K562 (cell line): Measurements from ENCODE around the gene SLC22A16. TPM values are rescaled to one million over a fixed set of nuclear protein-coding genes. Genes with fewer than 3 reads are reported as not detected.

Source experiments
- ATAC-seq: fragments of 200-7000 bp; cut with Tn5 transposase; 3 replicates; pipeline ENCODE4 v1.9.1; 2020; ENCODE audit warnings: moderate library complexity
- BruUV-seq: library from RNA; stranded (reverse); fragments of 400-500 nt; replicated peaks from 2 replicates; lab custom pipeline; 2021; lab: Mats Ljungman, UMichigan
- CTCF ChIA-PET: fragments of 300-600 bp; formaldehyde crosslinking; extraction: SDS; loops from one replicate; lab custom pipeline; 2021; ENCODE audit warnings: low intra/inter-chr PET ratio; lab: Yijun Ruan, JAX
- POLR2A ChIA-PET: fragments of 300-600, 350-650 bp; sonication (Branson Sonifier 250); formaldehyde crosslinking; extraction: SDS; loops from one replicate; lab custom pipeline; 2021; ENCODE audit warnings: antibody characterized with exemption, inconsistent platforms; lab: Yijun Ruan, JAX
- DNase-seq, 4 experiments: peaks; one replicate each; pipeline versions ENCODE4 v3.0.0 to v3.0.0-alpha.2; 2011 to 2018; ENCODE audit warnings: low spot score in 3 of 4, mixed read lengths in 3 of 4; ENCODE audit errors: extremely low read depth in 1 of 4
- FAIRE-seq: peaks from 2 replicates; lab custom pipeline; 2011; peaks lifted over from hg19 to GRCh38; lab: Jason Lieb, UNC
- H2AFZ ChIP-seq: 2 replicates; pipeline ENCODE4 v1.6.0; 2011; ENCODE audit warnings: low read depth, low read length, control low read depth, inconsistent platforms
- H3K27ac ChIP-seq: fragments of 200-600 bp; 3 replicates; pipeline ENCODE4 v1.8.0; 2011; ENCODE audit warnings: low read depth, mild to moderate bottlenecking, control low read depth, inconsistent platforms, low read length, moderate library complexity, mixed read lengths; ENCODE audit errors: extremely low read depth
- H3K27me3 ChIP-seq, 2 experiments: fragments of 300-600 bp in 1 of 2; 2 replicates in 1 of 2; 3 replicates in 1 of 2; pipeline versions ENCODE4 v1.6.0 to v1.8.0; 2011; ENCODE audit warnings: inconsistent platforms in 2 of 2, low read length in 2 of 2, mild to moderate bottlenecking in 1 of 2, mixed read lengths in 1 of 2, moderate library complexity in 1 of 2; ENCODE audit not compliant: control insufficient read depth in 2 of 2, insufficient read depth in 2 of 2
- H3K36me3 ChIP-seq: fragments of 300-600 bp; 3 replicates; pipeline ENCODE4 v1.8.0; 2011; ENCODE audit warnings: mild to moderate bottlenecking, low read length, inconsistent platforms; ENCODE audit not compliant: control insufficient read depth, insufficient read depth
- H3K4me1 ChIP-seq, 2 experiments: fragments of 200-600 bp in 1 of 2; replicated peaks in 1 of 2; 2 replicates in 1 of 2; 3 replicates in 1 of 2; pipeline versions ENCODE4 v1.5.1 to v1.8.0; 2011; ENCODE audit warnings: inconsistent platforms in 2 of 2, low read length in 2 of 2, mild to moderate bottlenecking in 1 of 2, mixed read lengths in 1 of 2, moderate library complexity in 1 of 2; ENCODE audit not compliant: control insufficient read depth in 2 of 2, insufficient read depth in 2 of 2
- H3K4me2 ChIP-seq: 2 replicates; pipeline ENCODE4 v1.6.1; 2011; ENCODE audit warnings: low read length, control low read depth, inconsistent platforms, mixed read lengths; ENCODE audit not compliant: insufficient read depth
- H3K4me3 ChIP-seq: fragments of 200-600 bp; sonication (generic), shearing (Covaris generic); 2 replicates; pipeline ENCODE4 v1.5.1; 2016; ENCODE audit warnings: control low read depth, inconsistent platforms
- H3K79me2 ChIP-seq: fragments of 200-600 bp; 3 replicates; pipeline ENCODE4 v1.8.0; 2011; ENCODE audit warnings: low read length, inconsistent platforms; ENCODE audit not compliant: control insufficient read depth, insufficient read depth
- H3K9ac ChIP-seq, 2 experiments: 2 replicates each; pipeline versions ENCODE4 v1.6.0 to v1.6.1; 2011; ENCODE audit warnings: low read depth in 2 of 2, low read length in 2 of 2, control low read depth in 1 of 2, inconsistent platforms in 1 of 2, mild to moderate bottlenecking in 1 of 2, mixed read lengths in 1 of 2; ENCODE audit not compliant: insufficient read depth in 1 of 2
- H3K9me1 ChIP-seq: one replicate; pipeline ENCODE4 v1.6.0; 2011; ENCODE audit warnings: inconsistent platforms, mild to moderate bottlenecking, low read length, moderate library complexity; ENCODE audit not compliant: control insufficient read depth, insufficient read depth
- H3K9me3 ChIP-seq: replicated peaks from 2 replicates; pipeline ENCODE4 v1.5.1; 2011; ENCODE audit warnings: low read depth, low read length, inconsistent platforms; ENCODE audit not compliant: control insufficient read depth, insufficient read depth
- H4K20me1 ChIP-seq: replicated peaks from 2 replicates; pipeline ENCODE4 v1.6.1; 2011; ENCODE audit warnings: low read length, inconsistent platforms, mixed read lengths; ENCODE audit not compliant: control insufficient read depth, insufficient read depth
- NCOA1 ChIP-seq: fragments of 450-650 bp; IDR thresholded peaks from 2 replicates; pipeline ENCODE4 v1.6.1; 2016; ENCODE audit warnings: low read depth
- PCBP2 ChIP-seq: fragments of 200-400 bp; formaldehyde crosslinking; IDR thresholded peaks from 2 replicates; pipeline ENCODE4 v1.6.1; 2018; ENCODE audit warnings: low read length, low read depth, mild to moderate bottlenecking, moderate library complexity; ENCODE audit not compliant: poor library complexity, severe bottlenecking
- SMAD4 ChIP-seq: fragments of 250-450 bp; sonication (Bioruptor Pico); conservative IDR thresholded peaks from 2 replicates; pipeline ENCODE4 v1.8.0; 2021; ENCODE audit warnings: inconsistent platforms, mild to moderate bottlenecking, moderate library complexity
- TRIM24 ChIP-seq, 2 experiments: fragments of 450-650 bp; IDR thresholded peaks; 2 replicates each; pipeline ENCODE4 v1.6.1; 2016
- WGBS: fragments of 100-300 bp; shearing (Covaris generic); methylation state at CpG from one replicate; pipeline ENCODE4 v1.1.6; 2016; ENCODE audit warnings: low coverage, mixed read lengths; ENCODE audit not compliant: insufficient coverage; ENCODE audit errors: missing lambda C conversion rate; 5-methylcytosine and 5-hydroxymethylcytosine counted together
- in situ Hi-C: fragments of 300-500 bp; cut with MboI; formaldehyde crosslinking; loops from 4 replicates; pipeline ENCODE4 v1.15.0; 2018; ENCODE audit warnings: inconsistent platforms, mixed read lengths
- intact Hi-C: fragments of 100-400 bp; cut with micrococcal nuclease; formaldehyde crosslinking; loops from 2 replicates; pipeline ENCODE4 v1.14.2; 2022
- polyA plus RNA-seq, 8 experiments: library from polyadenylated mRNA; depleted of rRNA in 4 of 8; stranded (reverse) in 5 of 8; unstranded in 3 of 8; fragments of >200 nt; fragmentation: Nextera tagmentation in 2 of 8; fragmentation: Illumina TruSeq in 1 of 8; extraction: Ambion mirVana in 2 of 8; extraction: Trizol in 1 of 8; gene quantifications; 2 replicates each; pipeline versions ENCODE4 v1.2.1 to v1.2.3, GENCODE V29; 2011 to 2014; ENCODE audit warnings: inconsistent platforms in 1 of 8, missing spikeins in 1 of 8
- total RNA-seq, 7 experiments: library from RNA; depleted of rRNA in 6 of 7; stranded (reverse); fragments of >200 nt in 6 of 7; fragmentation: Illumina TruSeq in 2 of 7; extraction: Trizol in 2 of 7; gene quantifications; 2 replicates each; pipeline versions ENCODE4 v1.2.1 to v1.2.3, GENCODE V29; 2011 to 2021; ENCODE audit warnings: low replicate concordance in 1 of 7
- TF ChIP-seq, protein P1 (sequence below): fragments of 450-650 bp; formaldehyde crosslinking; IDR thresholded peaks from 2 replicates; pipeline ENCODE4 v1.4.0; 2020; ENCODE audit warnings: mild to moderate bottlenecking, moderate library complexity
- TF ChIP-seq, protein P2 (sequence below): sonication (generic); formaldehyde crosslinking; IDR thresholded peaks from 2 replicates; pipeline ENCODE4 v1.8.1; 2023; ENCODE audit warnings: mild to moderate bottlenecking, missing genetic modification reagents
- TF ChIP-seq, protein P3 (sequence below): sonication (generic); formaldehyde crosslinking; IDR thresholded peaks from 2 replicates; pipeline ENCODE4 v1.5.0; 2020; ENCODE audit warnings: missing genetic modification reagents

Gene SLC22A16
- total and polyA plus RNA-seq, 9 of the 15 experiments (the other 6 are each of a cell fraction or from before 2014, with no cell fraction given), result not detected

DNA sequence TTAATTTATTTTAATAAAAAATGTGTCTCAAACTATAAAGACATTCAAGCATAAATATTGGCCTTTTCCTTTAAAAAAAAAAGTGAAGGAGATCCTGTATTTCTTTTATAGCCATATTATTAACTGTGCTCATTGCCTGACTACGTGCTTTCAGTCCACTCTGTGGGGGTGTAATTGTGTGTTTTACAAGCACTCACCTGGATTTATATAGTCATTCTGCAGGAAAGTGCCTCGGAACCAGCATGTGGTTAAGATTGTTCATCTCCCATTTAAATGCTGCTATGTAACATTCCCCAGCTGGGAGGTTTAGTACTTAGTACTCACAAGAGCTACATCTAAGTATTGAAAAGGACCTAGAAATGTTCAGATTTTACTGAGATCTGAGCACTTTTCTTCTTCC, 47.9 kb upstream of the SLC22A16 start:
- intact Hi-C loops, result no loop called here
- H3K27me3 ChIP-seq, result peaks cover 13 to 28% of the 10 kb centered on the region in 2 experiments; a peak in 4 of 5 replicates
- TF ChIP-seq SMAD4 (no peak), PCBP2 (no peak), NCOA1 (no peak), TRIM24 (IDR thresholded peaks at IDR 0.05) (no peak)
- TF ChIP-seq, protein P1, sequence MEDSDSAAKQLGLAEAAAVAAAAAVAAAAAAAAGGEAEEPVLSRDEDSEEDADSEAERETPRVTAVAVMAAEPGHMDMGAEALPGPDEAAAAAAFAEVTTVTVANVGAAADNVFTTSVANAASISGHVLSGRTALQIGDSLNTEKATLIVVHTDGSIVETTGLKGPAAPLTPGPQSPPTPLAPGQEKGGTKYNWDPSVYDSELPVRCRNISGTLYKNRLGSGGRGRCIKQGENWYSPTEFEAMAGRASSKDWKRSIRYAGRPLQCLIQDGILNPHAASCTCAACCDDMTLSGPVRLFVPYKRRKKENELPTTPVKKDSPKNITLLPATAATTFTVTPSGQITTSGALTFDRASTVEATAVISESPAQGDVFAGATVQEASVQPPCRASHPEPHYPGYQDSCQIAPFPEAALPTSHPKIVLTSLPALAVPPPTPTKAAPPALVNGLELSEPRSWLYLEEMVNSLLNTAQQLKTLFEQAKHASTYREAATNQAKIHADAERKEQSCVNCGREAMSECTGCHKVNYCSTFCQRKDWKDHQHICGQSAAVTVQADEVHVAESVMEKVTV (CRISPR knock-in tag), result no peak
- TF ChIP-seq, protein P2, sequence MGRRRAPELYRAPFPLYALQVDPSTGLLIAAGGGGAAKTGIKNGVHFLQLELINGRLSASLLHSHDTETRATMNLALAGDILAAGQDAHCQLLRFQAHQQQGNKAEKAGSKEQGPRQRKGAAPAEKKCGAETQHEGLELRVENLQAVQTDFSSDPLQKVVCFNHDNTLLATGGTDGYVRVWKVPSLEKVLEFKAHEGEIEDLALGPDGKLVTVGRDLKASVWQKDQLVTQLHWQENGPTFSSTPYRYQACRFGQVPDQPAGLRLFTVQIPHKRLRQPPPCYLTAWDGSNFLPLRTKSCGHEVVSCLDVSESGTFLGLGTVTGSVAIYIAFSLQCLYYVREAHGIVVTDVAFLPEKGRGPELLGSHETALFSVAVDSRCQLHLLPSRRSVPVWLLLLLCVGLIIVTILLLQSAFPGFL (CRISPR knock-in tag), result no peak
- TF ChIP-seq, protein P3, sequence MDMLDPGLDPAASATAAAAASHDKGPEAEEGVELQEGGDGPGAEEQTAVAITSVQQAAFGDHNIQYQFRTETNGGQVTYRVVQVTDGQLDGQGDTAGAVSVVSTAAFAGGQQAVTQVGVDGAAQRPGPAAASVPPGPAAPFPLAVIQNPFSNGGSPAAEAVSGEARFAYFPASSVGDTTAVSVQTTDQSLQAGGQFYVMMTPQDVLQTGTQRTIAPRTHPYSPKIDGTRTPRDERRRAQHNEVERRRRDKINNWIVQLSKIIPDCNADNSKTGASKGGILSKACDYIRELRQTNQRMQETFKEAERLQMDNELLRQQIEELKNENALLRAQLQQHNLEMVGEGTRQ (CRISPR knock-in tag), result no peak
- TF ChIP-seq, all 486 proteins: peak for 0
- Histone ChIP-seq H3K79me2 (no peaks in the 10 kb centered on the region), H3K9me3 (no peaks in the 10 kb centered on the region), H4K20me1 (no peaks in the 10 kb centered on the region), H3K27ac (no peak overlapping the region), H2AFZ (no peak overlapping the region), H3K9me1 (no peaks in the 10 kb centered on the region), H3K36me3 (no peaks in the 10 kb centered on the region), H3K9ac (no peak overlapping the region), H3K4me2 (no peak overlapping the region), H3K4me1 (no peaks in the 10 kb centered on the region; a peak in 2 of 5 replicates), H3K4me3 (no peak overlapping the region)
- no TSS peak for BruUV-seq
- CTCF ChIA-PET, result interaction anchor here (0.6 kb wide), 1 partner anchor 1473 kb away, joined by 3 read pairs; no protein-coding TSS in a partner anchor
- FAIRE-seq (no peak), ATAC-seq (no peak), DNase-seq (no peak)
- POLR2A ChIA-PET, result no interaction called here
- in situ Hi-C loops, result no loop called here
- 0% methylated on average over 2 of the region's 2 CpGs for WGBS
